Measurements from ENCODE around the gene SLIT3. TPM values are rescaled to one million over a fixed set of nuclear protein-coding genes. Genes with fewer than 3 reads are reported as not detected.

Gene SLIT3
- total RNA-seq, 1 donor from 2014 or later = 3.2 TPM

DNA sequence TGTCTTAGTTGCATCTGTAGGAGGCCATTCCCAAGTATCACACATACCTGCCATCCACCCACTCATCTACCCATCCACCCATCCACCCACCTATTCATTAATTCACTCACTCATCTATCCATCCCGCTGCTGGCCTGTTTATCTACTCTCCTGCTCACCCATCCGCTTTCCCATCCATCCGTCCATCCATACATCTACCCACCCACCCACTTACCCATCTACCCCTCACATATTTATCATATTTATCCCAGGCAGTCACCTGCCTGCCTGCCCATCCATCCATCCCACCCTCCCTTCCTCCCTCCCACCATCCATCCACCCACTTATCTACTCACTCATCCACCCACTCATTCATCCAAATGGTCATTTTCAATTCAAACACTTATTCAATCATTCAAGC lies 577.9 kb downstream of the SLIT3 start:
- TF ChIP-seq, protein P1, sequence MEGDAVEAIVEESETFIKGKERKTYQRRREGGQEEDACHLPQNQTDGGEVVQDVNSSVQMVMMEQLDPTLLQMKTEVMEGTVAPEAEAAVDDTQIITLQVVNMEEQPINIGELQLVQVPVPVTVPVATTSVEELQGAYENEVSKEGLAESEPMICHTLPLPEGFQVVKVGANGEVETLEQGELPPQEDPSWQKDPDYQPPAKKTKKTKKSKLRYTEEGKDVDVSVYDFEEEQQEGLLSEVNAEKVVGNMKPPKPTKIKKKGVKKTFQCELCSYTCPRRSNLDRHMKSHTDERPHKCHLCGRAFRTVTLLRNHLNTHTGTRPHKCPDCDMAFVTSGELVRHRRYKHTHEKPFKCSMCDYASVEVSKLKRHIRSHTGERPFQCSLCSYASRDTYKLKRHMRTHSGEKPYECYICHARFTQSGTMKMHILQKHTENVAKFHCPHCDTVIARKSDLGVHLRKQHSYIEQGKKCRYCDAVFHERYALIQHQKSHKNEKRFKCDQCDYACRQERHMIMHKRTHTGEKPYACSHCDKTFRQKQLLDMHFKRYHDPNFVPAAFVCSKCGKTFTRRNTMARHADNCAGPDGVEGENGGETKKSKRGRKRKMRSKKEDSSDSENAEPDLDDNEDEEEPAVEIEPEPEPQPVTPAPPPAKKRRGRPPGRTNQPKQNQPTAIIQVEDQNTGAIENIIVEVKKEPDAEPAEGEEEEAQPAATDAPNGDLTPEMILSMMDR (IDR thresholded peaks at IDR 0.05; ENCODE audit: unreplicated experiment) = no peak
- Mint-ChIP-seq H3K27me3 (ENCODE audit: unreplicated experiment) (peaks cover 2% of the 10 kb centered on the region), H3K36me3 (ENCODE audit: low read depth, unreplicated experiment) (no peaks in the 10 kb centered on the region), H3K4me3 (ENCODE audit: unreplicated experiment) (no peak overlapping the region), H3K9me3 (ENCODE audit: unreplicated experiment) (no peaks in the 10 kb centered on the region), H3K4me1 (ENCODE audit: unreplicated experiment) (no peaks in the 10 kb centered on the region), H3K27ac (ENCODE audit: unreplicated experiment) (no peak overlapping the region)
- DNase-seq (ENCODE audit: low spot score) = no peak

DNA sequence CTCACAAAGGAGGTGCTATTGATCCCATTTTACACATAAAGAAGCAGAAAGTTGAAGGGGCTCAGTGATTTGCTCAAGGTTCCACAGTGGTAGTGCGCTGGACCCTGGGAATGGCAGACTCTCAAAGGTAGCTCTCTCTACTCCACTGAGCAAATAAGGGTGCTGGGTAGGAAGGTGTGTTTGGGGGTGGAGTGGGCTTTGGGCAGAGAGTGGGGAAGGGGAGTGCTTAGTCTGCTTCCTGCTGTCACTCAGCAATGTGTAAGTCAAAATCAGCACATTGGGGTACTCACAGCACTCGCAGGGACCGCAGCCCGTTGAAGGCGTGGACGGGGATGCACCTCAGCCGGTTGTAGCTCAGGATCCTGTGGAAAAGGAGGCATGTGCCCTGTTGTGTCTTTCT lies 579.0 kb downstream of the SLIT3 start:
- Mint-ChIP-seq H3K4me3 (ENCODE audit: unreplicated experiment) (no peak overlapping the region), H3K9me3 (ENCODE audit: unreplicated experiment) (no peaks in the 10 kb centered on the region), H3K27me3 (ENCODE audit: unreplicated experiment) (peaks cover 2% of the 10 kb centered on the region), H3K27ac (ENCODE audit: unreplicated experiment) (no peak overlapping the region), H3K36me3 (ENCODE audit: low read depth, unreplicated experiment) (no peaks in the 10 kb centered on the region), H3K4me1 (ENCODE audit: unreplicated experiment) (no peaks in the 10 kb centered on the region)
- no peak for DNase-seq (ENCODE audit: low spot score)
- TF ChIP-seq, protein P1 (IDR thresholded peaks at IDR 0.05; ENCODE audit: unreplicated experiment) = no peak

DNA sequence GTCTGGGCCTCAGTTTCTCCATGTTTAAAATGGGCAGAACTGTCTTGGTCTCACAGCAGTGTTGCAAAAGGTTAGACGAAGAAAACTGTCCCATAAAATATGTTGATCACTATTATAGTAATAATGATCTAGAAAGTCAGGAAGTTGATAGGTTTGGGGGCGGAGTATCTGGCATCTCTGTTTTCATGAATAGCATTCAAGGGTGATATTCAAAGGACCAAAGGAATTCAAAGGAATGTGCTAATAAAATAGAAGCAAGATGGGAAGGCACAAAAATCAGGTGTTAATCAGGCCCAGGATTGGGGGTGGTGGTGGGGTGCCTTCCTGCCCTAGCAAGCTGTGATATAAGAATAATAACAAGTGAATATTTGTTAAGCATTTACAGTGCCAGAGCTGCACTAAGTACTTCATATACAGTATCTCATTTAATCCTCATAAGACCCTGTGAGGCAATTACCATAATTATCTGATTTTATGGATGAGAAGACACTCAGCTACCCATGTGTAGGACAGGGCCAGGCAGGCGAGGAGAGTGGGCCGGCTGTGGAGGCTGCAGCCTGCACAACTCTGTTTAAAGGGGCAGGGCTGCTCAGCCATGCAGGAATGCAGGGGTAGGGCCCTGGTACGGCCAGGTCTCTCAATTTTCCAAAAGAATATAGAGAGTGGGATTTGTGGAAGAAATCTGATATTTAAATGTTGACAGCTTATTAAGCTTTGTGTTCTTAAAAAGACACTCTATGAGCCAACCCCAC lies 579.8 kb downstream of the SLIT3 start:
- Mint-ChIP-seq H3K27me3 (ENCODE audit: unreplicated experiment) (peaks cover 2% of the 10 kb centered on the region), H3K4me3 (ENCODE audit: unreplicated experiment) (no peak overlapping the region), H3K36me3 (ENCODE audit: low read depth, unreplicated experiment) (no peaks in the 10 kb centered on the region), H3K4me1 (ENCODE audit: unreplicated experiment) (no peaks in the 10 kb centered on the region), H3K27ac (ENCODE audit: unreplicated experiment) (no peak overlapping the region), H3K9me3 (ENCODE audit: unreplicated experiment) (no peaks in the 10 kb centered on the region)
- TF ChIP-seq, protein P1 (IDR thresholded peaks at IDR 0.05; ENCODE audit: unreplicated experiment) = no peak
- DNase-seq (ENCODE audit: low spot score) = no peak

DNA sequence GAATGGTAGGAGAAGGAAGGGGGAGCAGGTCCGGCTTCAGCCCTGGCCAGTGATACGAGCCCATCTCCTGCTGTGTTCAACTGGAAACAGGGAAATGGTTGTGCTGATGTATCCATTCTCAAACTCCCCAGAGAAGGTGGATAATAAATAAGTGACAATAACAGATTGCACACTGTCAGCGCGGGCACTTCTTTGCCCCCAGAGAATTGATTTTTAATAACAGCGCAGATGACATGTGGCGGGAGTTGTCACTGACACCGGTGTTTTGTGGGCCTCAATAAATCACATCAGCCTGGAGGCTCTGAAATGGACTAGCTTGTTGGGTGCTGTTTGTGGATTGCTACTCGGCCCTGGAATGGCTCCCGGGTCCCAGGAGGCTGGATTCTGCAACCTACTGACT lies 580.4 kb downstream of the SLIT3 start:
- no peaks in the 10 kb centered on the region for H3K36me3 Mint-ChIP-seq (ENCODE audit: low read depth, unreplicated experiment)
- H3K4me3 Mint-ChIP-seq (ENCODE audit: unreplicated experiment) = no peak overlapping the region
- H3K9me3 Mint-ChIP-seq (ENCODE audit: unreplicated experiment) = no peaks in the 10 kb centered on the region
- H3K4me1 Mint-ChIP-seq (ENCODE audit: unreplicated experiment) = no peaks in the 10 kb centered on the region
- DNase-seq (ENCODE audit: low spot score) = no peak
- H3K27me3 Mint-ChIP-seq (ENCODE audit: unreplicated experiment) = peaks cover 2% of the 10 kb centered on the region
- H3K27ac Mint-ChIP-seq (ENCODE audit: unreplicated experiment) = no peak overlapping the region
- TF ChIP-seq, protein P1 (IDR thresholded peaks at IDR 0.05; ENCODE audit: unreplicated experiment) = no peak

DNA sequence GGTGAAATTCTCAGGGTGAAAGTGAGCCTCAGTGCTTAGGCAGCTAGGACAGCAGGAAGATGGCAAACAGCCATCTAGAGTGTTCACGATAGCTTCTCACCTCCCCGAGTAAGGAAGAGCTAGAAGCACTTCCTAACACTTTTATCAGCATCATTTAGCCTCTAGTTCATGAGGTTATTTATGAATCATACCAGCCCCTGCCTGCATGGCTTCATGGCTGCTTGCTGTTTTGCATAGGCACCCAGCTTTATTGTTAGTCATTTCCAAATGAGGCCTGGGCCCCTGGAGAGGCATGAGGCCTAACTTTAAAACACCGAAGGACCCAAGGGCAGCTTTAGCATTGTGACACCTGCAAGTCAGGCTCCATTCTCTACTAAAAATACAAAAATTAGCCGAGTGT lies 586.9 kb downstream of the SLIT3 start:
- TF ChIP-seq, protein P1 (IDR thresholded peaks at IDR 0.05; ENCODE audit: unreplicated experiment) = no peak
- Mint-ChIP-seq H3K27me3 (ENCODE audit: unreplicated experiment) (no peaks in the 10 kb centered on the region), H3K4me1 (ENCODE audit: unreplicated experiment) (no peaks in the 10 kb centered on the region), H3K9me3 (ENCODE audit: unreplicated experiment) (no peaks in the 10 kb centered on the region), H3K4me3 (ENCODE audit: unreplicated experiment) (no peak overlapping the region), H3K27ac (ENCODE audit: unreplicated experiment) (no peak overlapping the region), H3K36me3 (ENCODE audit: low read depth, unreplicated experiment) (no peaks in the 10 kb centered on the region)
- no peak for DNase-seq (ENCODE audit: low spot score)
